Endothelial cell of umbilical vein (primary cell): ENCODE data around the gene THOP1. TPM values are rescaled to one million over a fixed set of nuclear protein-coding genes. Genes with fewer than 3 reads are reported as not detected.

Experiments used
- BruUV-seq: library from RNA; stranded (reverse); fragments of 400-500 nt; replicated peaks from 2 replicates; lab custom pipeline; 2021; lab: Mats Ljungman, UMichigan
- CTCF ChIA-PET: fragments of 300-600, 350-600 bp; sonication (Branson Sonifier 250); formaldehyde crosslinking; loops from one replicate; lab custom pipeline; 2021; ENCODE audit warnings: antibody characterized with exemption, inconsistent platforms; lab: Charles Lee
- POLR2A ChIA-PET: fragments of 300-600, 350-600 bp; sonication (Branson Sonifier 250); formaldehyde crosslinking; loops from one replicate; lab custom pipeline; 2021; ENCODE audit warnings: antibody characterized with exemption, inconsistent platforms; lab: Charles Lee
- DNase-seq: peaks from one replicate; pipeline ENCODE4 v3.0.0-alpha.2; 2011; ENCODE audit warnings: low read depth, low spot score
- FAIRE-seq: peaks from 2 replicates; lab custom pipeline; 2011; peaks lifted over from hg19 to GRCh38; lab: Jason Lieb, UNC
- H2AFZ ChIP-seq: 2 replicates; pipeline ENCODE4 v1.6.0; 2012; ENCODE audit warnings: low read depth, low read length, control low read depth, inconsistent platforms
- H3K27ac ChIP-seq: 2 replicates; pipeline ENCODE4 v1.5.1; 2011; ENCODE audit warnings: low read depth, mild to moderate bottlenecking, control low read depth, low read length, moderate library complexity; ENCODE audit not compliant: insufficient read depth
- H3K27me3 ChIP-seq, 2 experiments: 2 replicates each; pipeline versions ENCODE4 v1.6.0 to v1.6.1; 2011; ENCODE audit warnings: low read length in 2 of 2, mixed read lengths in 1 of 2; ENCODE audit not compliant: control insufficient read depth in 2 of 2, insufficient read depth in 2 of 2
- H3K36me3 ChIP-seq, 2 experiments: 2 replicates in 1 of 2; 3 replicates in 1 of 2; pipeline ENCODE4 v1.5.1; 2011; ENCODE audit warnings: low read length in 2 of 2, mild to moderate bottlenecking in 1 of 2, moderate library complexity in 1 of 2; ENCODE audit not compliant: control insufficient read depth in 2 of 2, insufficient read depth in 2 of 2; ENCODE audit errors: extremely low read depth in 1 of 2
- H3K4me1 ChIP-seq: 3 replicates; pipeline ENCODE4 v1.5.1; 2011; ENCODE audit warnings: mild to moderate bottlenecking, low read length; ENCODE audit not compliant: control insufficient read depth, insufficient read depth; ENCODE audit errors: extremely low read depth
- H3K4me2 ChIP-seq: 2 replicates; pipeline ENCODE4 v1.6.1; 2011; ENCODE audit warnings: low read length, control low read depth, mixed read lengths; ENCODE audit not compliant: insufficient read depth
- H3K4me3 ChIP-seq, 3 experiments: fragments of 200-600 bp in 1 of 3; sonication (generic), shearing (Covaris generic) in 1 of 3; replicated peaks in 1 of 3; 2 replicates each; pipeline ENCODE4 v1.5.1; 2011 to 2016; ENCODE audit warnings: control low read depth in 3 of 3, low read length in 3 of 3, mild to moderate bottlenecking in 2 of 3, inconsistent platforms in 1 of 3, low read depth in 1 of 3, moderate library complexity in 1 of 3; ENCODE audit not compliant: insufficient read depth in 1 of 3
- H3K79me2 ChIP-seq: 2 replicates; pipeline ENCODE4 v1.6.0; 2012; ENCODE audit warnings: low read length, inconsistent platforms; ENCODE audit not compliant: control insufficient read depth, insufficient read depth
- H3K9ac ChIP-seq: replicated peaks from 2 replicates; pipeline ENCODE3; 2011; ENCODE audit warnings: low read length, control low read depth; ENCODE audit not compliant: insufficient read depth; ENCODE audit errors: extremely low read depth
- H3K9me1 ChIP-seq: replicated peaks from 3 replicates; pipeline ENCODE4 v1.6.0; 2011; ENCODE audit warnings: mild to moderate bottlenecking, low read length; ENCODE audit not compliant: control insufficient read depth, insufficient read depth; ENCODE audit errors: extremely low read depth
- H3K9me3 ChIP-seq: replicated peaks from 2 replicates; pipeline ENCODE4 v1.5.1; 2012; ENCODE audit warnings: low read length, inconsistent platforms; ENCODE audit not compliant: control insufficient read depth, insufficient read depth
- H4K20me1 ChIP-seq: replicated peaks from 2 replicates; pipeline ENCODE3; 2011; ENCODE audit warnings: mild to moderate bottlenecking, low read length; ENCODE audit not compliant: control insufficient read depth, insufficient read depth; ENCODE audit errors: extremely low read depth
- CTCF ChIP-seq, 2 donors: IDR thresholded peaks; 1 replicate in 1 of 2; 2 replicates in 1 of 2; pipeline ENCODE4 v1.5.1; 2011; ENCODE audit warnings: low read length in 2 of 2, mild to moderate bottlenecking in 2 of 2, moderate library complexity in 2 of 2, control low read depth in 1 of 2, inconsistent platforms in 1 of 2, low read depth in 1 of 2; ENCODE audit not compliant: insufficient read depth in 1 of 2; ENCODE audit errors: extremely low read depth in 1 of 2
- EZH2 ChIP-seq: IDR thresholded peaks from 2 replicates; pipeline ENCODE4 v1.6.1; 2012; ENCODE audit warnings: borderline replicate concordance, low read depth, mild to moderate bottlenecking, moderate library complexity, low read length, inconsistent platforms; ENCODE audit not compliant: severe bottlenecking
- FOS ChIP-seq: IDR thresholded peaks from 2 replicates; pipeline ENCODE4 v1.6.1; 2011; ENCODE audit warnings: mild to moderate bottlenecking, low read length, moderate library complexity, borderline replicate concordance; ENCODE audit not compliant: insufficient read depth
- GATA2 ChIP-seq: IDR thresholded peaks from 2 replicates; pipeline ENCODE4 v1.7.0; 2011; ENCODE audit warnings: low read depth, mild to moderate bottlenecking, moderate library complexity, mixed read lengths, low read length; ENCODE audit not compliant: insufficient read length, insufficient read depth
- MYC ChIP-seq: IDR thresholded peaks from one replicate; pipeline ENCODE4 v1.6.1; 2011; ENCODE audit warnings: mild to moderate bottlenecking, low read depth, low read length
- POLR2A ChIP-seq: IDR thresholded peaks from 2 replicates; pipeline ENCODE4 v1.6.1; 2012; ENCODE audit warnings: low read depth, mild to moderate bottlenecking, control low read depth, low read length
- dilution Hi-C: fragments of 300-500 bp; cut with MboI; formaldehyde crosslinking; loops from one replicate; pipeline ENCODE4 v1.15.0; 2019; ENCODE audit warnings: low sequenced_read_pairs; ENCODE audit not compliant: extremely low pct_ligation_motif_present
- intact Hi-C: fragments of 100-400 bp; cut with micrococcal nuclease; formaldehyde crosslinking; loops from one replicate; pipeline ENCODE4 v1.10.0; 2022
- polyA plus RNA-seq, 4 experiments: library from polyadenylated mRNA; depleted of rRNA in 3 of 4; stranded (reverse) in 3 of 4; unstranded in 1 of 4; fragments of >200 nt; gene quantifications; 2 replicates each; pipeline versions ENCODE4 v1.2.1 to v1.2.3, GENCODE V29; 2011 to 2012; ENCODE audit warnings: missing spikeins in 1 of 4
- total RNA-seq: library from RNA; stranded (reverse); gene quantifications from 2 replicates; pipeline ENCODE4 v1.2.3, GENCODE V29; 2021

The THOP1 gene
- total and polyA plus RNA-seq, 2 donors (not counting 3 experiments of a cell fraction or from before 2014, with no cell fraction given), result 88.0 to 115 TPM

- Histone ChIP-seq H3K9me1 (no peaks in the 10 kb centered on the region), H3K9me3 (no peaks in the 10 kb centered on the region), H3K4me1 (no peaks in the 10 kb centered on the region), H2AFZ (no peak overlapping the region), H3K27ac (no peak overlapping the region), H3K79me2 (peaks cover 22% of the 10 kb centered on the region), H3K27me3 (no peaks in the 10 kb centered on the region), H3K36me3 (peaks cover 0 to 41% of the 10 kb centered on the region in 2 experiments), H3K4me2 (no peak overlapping the region), H3K9ac (no peak overlapping the region), H4K20me1 (no peaks in the 10 kb centered on the region), H3K4me3 (no peak overlapping the region)
- dilution Hi-C loops, result no loop called here
- intact Hi-C loops, result no loop called here
- no TSS peak for BruUV-seq
- TF ChIP-seq GATA2, result no peak
- TF ChIP-seq MYC, result no peak
- TF ChIP-seq EZH2, result no peak
- TF ChIP-seq CTCF (IDR thresholded peaks at IDR 0.05; ENCODE audit: extremely low read depth in 1 of 2, insufficient read depth in 1 of 2, low read depth in 1 of 2, low read length in 2 of 2), result no peak
- no peak for TF ChIP-seq POLR2A
- no peak for TF ChIP-seq FOS
- ChIA-PET CTCF (no interaction called here), POLR2A (no interaction called here)
- no peak for FAIRE-seq
- no peak for DNase-seq
Observed at GRCh38 chr19:2766594-2767372, 18.5 kb upstream of the THOP1 start.
